ENCODE results near the gene MOGAT3.
"Not testable (repeated sequence)": the region's sequence is repeated elsewhere in the genome, so short reads cannot be mapped to it uniquely, and the experiment has no call there.

MOGAT3 gene

GRCh38 chr7:101203740-101204738, 3.2 kb upstream of the MOGAT3 start:
- DNase-seq: not testable (repeated sequence)

- no peak for DNase-seq
These were observed 1.7 kb upstream of the MOGAT3 start for GRCh38 chr7:101202603-101202918.

- DNase-seq: no peak
These were observed 1.1 kb upstream of the MOGAT3 start for GRCh38 chr7:101201695-101202602.

- DNase-seq: no peak
These were observed 353 bp downstream of the MOGAT3 start for GRCh38 chr7:101200504-101200861.

GRCh38 chr7:101199522-101199921, 1.3 kb downstream of the MOGAT3 start:
- not testable (repeated sequence) for DNase-seq

- DNase-seq: no peak
These were observed 2.4 kb downstream of the MOGAT3 start for GRCh38 chr7:101198476-101198875.

- no peak for DNase-seq
These were observed 2.8 kb downstream of the MOGAT3 start for GRCh38 chr7:101197991-101198390.

GRCh38 chr7:101195884-101196283, 5.0 kb downstream of the MOGAT3 start:
- DNase-seq: no peak

- DNase-seq: no peak
These were observed 11.7 kb downstream of the MOGAT3 start for GRCh38 chr7:101189109-101189508.

GRCh38 chr7:101186844-101187428, 13.9 kb downstream of the MOGAT3 start:
- no peak for DNase-seq

- no peak for DNase-seq
These were observed 14.6 kb downstream of the MOGAT3 start for GRCh38 chr7:101186194-101186593.

GRCh38 chr7:101185258-101185839, 15.5 kb downstream of the MOGAT3 start:
- no peak for DNase-seq

GRCh38 chr7:101180130-101180755, 20.6 kb downstream of the MOGAT3 start, which contains the start of gene NAT16:
Gene NAT16 (minus strand): TSS chr7:101180293. CDS start chr7:101174807, 5,486 bp downstream.
- DNase-seq: no peak

- no peak for DNase-seq
These were observed 21.1 kb downstream of the MOGAT3 start for GRCh38 chr7:101179713-101180112.

GRCh38 chr7:101179117-101179516, 21.7 kb downstream of the MOGAT3 start:
- no peak for DNase-seq

GRCh38 chr7:101177644-101178043, 23.2 kb downstream of the MOGAT3 start:
- no peak for DNase-seq

GRCh38 chr7:101175664-101176063, 25.2 kb downstream of the MOGAT3 start:
- no peak for DNase-seq

- no peak for DNase-seq
These were observed 26.4 kb downstream of the MOGAT3 start for GRCh38 chr7:101174322-101174854.

- DNase-seq: peak; percentile 49
These were observed 27.0 kb downstream of the MOGAT3 start for GRCh38 chr7:101173752-101174244.

GRCh38 chr7:101172854-101173751, 27.7 kb downstream of the MOGAT3 start:
- DNase-seq: no peak
